ENCODE data around the gene CMTR1. TPM values are rescaled to one million over a fixed set of nuclear protein-coding genes. Genes with fewer than 3 reads are reported as not detected.
"Not testable (repeated sequence)": the region's sequence is repeated elsewhere in the genome, so short reads cannot be mapped to it uniquely, and the experiment has no call there.

The CMTR1 gene
- total RNA-seq, 2 donors from 2014 or later: 28.1 to 147 TPM

DNA sequence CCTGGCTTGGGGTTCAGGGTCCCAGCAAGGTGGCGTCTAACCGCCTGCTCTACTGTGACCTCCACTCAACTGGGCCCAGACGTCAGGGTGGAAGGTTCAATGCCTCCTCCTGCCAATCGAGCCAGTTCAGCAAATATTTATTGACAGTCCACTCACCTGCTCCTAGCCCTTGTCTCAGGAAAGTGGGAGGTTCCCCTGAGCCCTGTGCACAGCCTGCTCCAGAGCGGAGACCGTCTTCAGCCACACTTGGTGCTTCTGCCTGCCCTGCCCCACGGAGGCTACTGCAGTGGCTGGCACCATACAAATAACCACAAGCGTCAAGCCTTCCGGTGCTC lies 60.6 kb downstream of the CMTR1 start:
- H3K9me3 ChIP-seq: no peaks in the 10 kb centered on the region
- intact Hi-C loops (cut with DNase I): no loop called here
- H3K4me3 ChIP-seq: no peak overlapping the region
- H3K27ac ChIP-seq: no peak overlapping the region
- H3K36me3 ChIP-seq: no peaks in the 10 kb centered on the region
- no peak for DNase-seq (ENCODE audit: low spot score)
- 84% methylated on average over 7 of the region's 9 CpGs for WGBS
- no peaks in the 10 kb centered on the region for H3K27me3 ChIP-seq (replicated peaks; ENCODE audit: insufficient read depth)
- no peaks in the 10 kb centered on the region for H3K4me1 ChIP-seq (replicated peaks)
- TF ChIP-seq POLR2AphosphoS5 (IDR thresholded peaks at IDR 0.05): no peak

- no peaks in the 10 kb centered on the region for H3K9me3 ChIP-seq
- H3K27me3 ChIP-seq (replicated peaks; ENCODE audit: insufficient read depth): no peaks in the 10 kb centered on the region
- H3K27ac ChIP-seq: no peak overlapping the region
- no peak for DNase-seq (ENCODE audit: low spot score)
- TF ChIP-seq POLR2A (IDR thresholded peaks at IDR 0.05) (no peak), POLR2AphosphoS5 (IDR thresholded peaks at IDR 0.05) (no peak)
- TF ChIP-seq, protein P1, sequence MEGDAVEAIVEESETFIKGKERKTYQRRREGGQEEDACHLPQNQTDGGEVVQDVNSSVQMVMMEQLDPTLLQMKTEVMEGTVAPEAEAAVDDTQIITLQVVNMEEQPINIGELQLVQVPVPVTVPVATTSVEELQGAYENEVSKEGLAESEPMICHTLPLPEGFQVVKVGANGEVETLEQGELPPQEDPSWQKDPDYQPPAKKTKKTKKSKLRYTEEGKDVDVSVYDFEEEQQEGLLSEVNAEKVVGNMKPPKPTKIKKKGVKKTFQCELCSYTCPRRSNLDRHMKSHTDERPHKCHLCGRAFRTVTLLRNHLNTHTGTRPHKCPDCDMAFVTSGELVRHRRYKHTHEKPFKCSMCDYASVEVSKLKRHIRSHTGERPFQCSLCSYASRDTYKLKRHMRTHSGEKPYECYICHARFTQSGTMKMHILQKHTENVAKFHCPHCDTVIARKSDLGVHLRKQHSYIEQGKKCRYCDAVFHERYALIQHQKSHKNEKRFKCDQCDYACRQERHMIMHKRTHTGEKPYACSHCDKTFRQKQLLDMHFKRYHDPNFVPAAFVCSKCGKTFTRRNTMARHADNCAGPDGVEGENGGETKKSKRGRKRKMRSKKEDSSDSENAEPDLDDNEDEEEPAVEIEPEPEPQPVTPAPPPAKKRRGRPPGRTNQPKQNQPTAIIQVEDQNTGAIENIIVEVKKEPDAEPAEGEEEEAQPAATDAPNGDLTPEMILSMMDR (IDR thresholded peaks at IDR 0.05): no peak
- H3K36me3 ChIP-seq: no peaks in the 10 kb centered on the region
- intact Hi-C loops (cut with DNase I): no loop called here
- WGBS: 88% methylated on average over 4 of the region's 4 CpGs
- no peak overlapping the region for H3K4me3 ChIP-seq
- H3K4me1 ChIP-seq (replicated peaks): no peaks in the 10 kb centered on the region
Observed at GRCh38 chr6:37495244-37495934, 62.4 kb downstream of the CMTR1 start.

GRCh38 chr6:37496951-37497885 lies 64.2 kb downstream of the CMTR1 start:
- Histone ChIP-seq H3K36me3 (no peaks in the 10 kb centered on the region), H3K4me3 (no peak overlapping the region), H3K27me3 (replicated peaks; ENCODE audit: insufficient read depth) (no peaks in the 10 kb centered on the region), H3K27ac (no peak overlapping the region), H3K9me3 (no peaks in the 10 kb centered on the region), H3K4me1 (replicated peaks) (no peaks in the 10 kb centered on the region)
- intact Hi-C loops (cut with DNase I): no loop called here
- DNase-seq (ENCODE audit: low spot score): no peak
- WGBS: 93% methylated on average over 13 of the region's 13 CpGs
- TF ChIP-seq POLR2AphosphoS5 (IDR thresholded peaks at IDR 0.05) (peak; percentile 68), POLR2A (IDR thresholded peaks at IDR 0.05) (no peak)
- TF ChIP-seq, protein P1 (IDR thresholded peaks at IDR 0.05): no peak

- Histone ChIP-seq H3K4me1 (replicated peaks) (no peaks in the 10 kb centered on the region), H3K9me3 (no peaks in the 10 kb centered on the region), H3K4me3 (peak within 1 kb of the TSS; percentile 59 to 61), H3K27me3 (replicated peaks; ENCODE audit: insufficient read depth) (no peaks in the 10 kb centered on the region), H3K36me3 (no peaks in the 10 kb centered on the region), H3K27ac (peak within 1 kb of the TSS; percentile 61 to 69)
- peak; percentile 20 for TF ChIP-seq POLR2A (IDR thresholded peaks at IDR 0.05)
- peak; percentile 90 for TF ChIP-seq POLR2AphosphoS5 (IDR thresholded peaks at IDR 0.05)
- TF ChIP-seq, protein P1 (IDR thresholded peaks at IDR 0.05): no peak
- 1% methylated on average over 38 of the region's 38 CpGs for WGBS
- DNase-seq (ENCODE audit: low spot score): peak; percentile 86
- intact Hi-C loops (cut with DNase I): no loop called here
Observed at GRCh38 chr6:37499433-37500293, 66.6 kb downstream of the CMTR1 start, which contains the start of gene CCDC167. Gene CCDC167, minus strand, starts transcription at chr6:37499893. Its CDS starts 30 bp downstream, at chr6:37499863.

DNA sequence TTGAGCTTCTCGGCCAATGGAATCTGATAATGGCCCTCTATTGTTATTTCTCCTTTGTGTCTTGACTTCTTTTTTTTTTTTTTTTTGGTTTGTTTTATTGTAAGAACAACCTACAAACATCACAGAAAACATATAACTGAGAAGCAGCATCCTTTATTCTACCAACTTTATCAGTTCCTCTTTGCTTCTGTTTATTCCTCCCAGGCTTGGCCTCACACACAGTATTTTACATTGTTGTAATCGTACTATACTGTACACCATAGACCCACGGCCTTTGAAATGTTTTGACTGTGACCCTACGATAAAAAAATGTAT lies 67.2 kb downstream of the CMTR1 start:
- H3K4me3 ChIP-seq: peak overlapping the region; percentile 59 to 61
- H3K27me3 ChIP-seq (replicated peaks; ENCODE audit: insufficient read depth): no peaks in the 10 kb centered on the region
- H3K36me3 ChIP-seq: no peaks in the 10 kb centered on the region
- 71% methylated on average over 4 of the region's 4 CpGs for WGBS
- TF ChIP-seq POLR2A (IDR thresholded peaks at IDR 0.05) (no peak), POLR2AphosphoS5 (IDR thresholded peaks at IDR 0.05) (no peak)
- H3K9me3 ChIP-seq: no peaks in the 10 kb centered on the region
- intact Hi-C loops (cut with DNase I): no loop called here
- no peaks in the 10 kb centered on the region for H3K4me1 ChIP-seq (replicated peaks)
- no peak overlapping the region for H3K27ac ChIP-seq
- no peak for DNase-seq (ENCODE audit: low spot score)

GRCh38 chr6:37500904-37501303 lies 67.9 kb downstream of the CMTR1 start:
- H3K36me3 ChIP-seq; H3K4me3 ChIP-seq; H3K9me3 ChIP-seq; intact Hi-C loops (cut with DNase I); H3K27me3 ChIP-seq (replicated peaks; ENCODE audit: insufficient read depth); H3K4me1 ChIP-seq (replicated peaks); H3K27ac ChIP-seq; DNase-seq (ENCODE audit: low spot score): not testable (repeated sequence)
- WGBS: 90% methylated on average over 6 of the region's 6 CpGs

Data from prostate gland (tissue), 2 donors.